AG09309 (cell line): Measurements from ENCODE around the gene DHDH.

ENCODE experiments used
- DNase-seq: peaks from one replicate; pipeline ENCODE4 v3.0.0-alpha.2; 2010; ENCODE audit warnings: low read depth
- H3K4me3 ChIP-seq: 2 replicates; pipeline ENCODE4 v1.5.1; 2011; ENCODE audit warnings: mild to moderate bottlenecking, low read depth, low read length, moderate library complexity; ENCODE audit not compliant: control insufficient read depth
- CTCF ChIP-seq: IDR thresholded peaks from 2 replicates; pipeline ENCODE4 v1.5.1; 2011; ENCODE audit warnings: mild to moderate bottlenecking, low read depth, low read length, inconsistent platforms; ENCODE audit not compliant: insufficient read depth, control insufficient read depth; ENCODE audit errors: missing control alignments

The DHDH gene

GRCh38 chr19:48968179-48968661, 34.7 kb downstream of the DHDH start:
- TF ChIP-seq CTCF: no peak
- no peak overlapping the region for H3K4me3 ChIP-seq
- DNase-seq: no peak

GRCh38 chr19:48968813-48969218, 35.3 kb downstream of the DHDH start:
- TF ChIP-seq CTCF: no peak
- DNase-seq: no peak

GRCh38 chr19:48969276-48970138, 36.0 kb downstream of the DHDH start:
- no peak overlapping the region for H3K4me3 ChIP-seq
- DNase-seq: no peak
- TF ChIP-seq CTCF: no peak

More at GRCh38 chr19:48968813-48969218, 35.3 kb downstream of the DHDH start:
- H3K4me3 ChIP-seq: no peak overlapping the region

GRCh38 chr19:48970139-48970766, 36.8 kb downstream of the DHDH start:
- TF ChIP-seq CTCF: no peak
- no peak for DNase-seq

GRCh38 chr19:48970923-48971395, 37.5 kb downstream of the DHDH start:
- H3K4me3 ChIP-seq: no peak overlapping the region
- DNase-seq: no peak
- peak; percentile 93 for TF ChIP-seq CTCF

More at GRCh38 chr19:48970139-48970766, 36.8 kb downstream of the DHDH start:
- H3K4me3 ChIP-seq: no peak overlapping the region

- no peak for TF ChIP-seq CTCF
- DNase-seq: no peak
- no peak overlapping the region for H3K4me3 ChIP-seq
Measured at GRCh38 chr19:48975947-48976847, 42.7 kb downstream of the DHDH start.
